ENCODE results near the gene ATRN. TPM values are rescaled to one million over a fixed set of nuclear protein-coding genes. Genes with fewer than 3 reads are reported as not detected.

ATRN gene
- total RNA-seq, 1 experiment from 2014 or later: 19.9 TPM

- CTCF ChIA-PET: interaction anchor here (0.9 to 4.4 kb wide), 7 partner anchors 13 to 95 kb away, joined by 3 to 17 read pairs (median 6); no protein-coding TSS in a partner anchor
Measured at GRCh38 chr20:3658019-3658715, 187.3 kb downstream of the ATRN start.

DNA sequence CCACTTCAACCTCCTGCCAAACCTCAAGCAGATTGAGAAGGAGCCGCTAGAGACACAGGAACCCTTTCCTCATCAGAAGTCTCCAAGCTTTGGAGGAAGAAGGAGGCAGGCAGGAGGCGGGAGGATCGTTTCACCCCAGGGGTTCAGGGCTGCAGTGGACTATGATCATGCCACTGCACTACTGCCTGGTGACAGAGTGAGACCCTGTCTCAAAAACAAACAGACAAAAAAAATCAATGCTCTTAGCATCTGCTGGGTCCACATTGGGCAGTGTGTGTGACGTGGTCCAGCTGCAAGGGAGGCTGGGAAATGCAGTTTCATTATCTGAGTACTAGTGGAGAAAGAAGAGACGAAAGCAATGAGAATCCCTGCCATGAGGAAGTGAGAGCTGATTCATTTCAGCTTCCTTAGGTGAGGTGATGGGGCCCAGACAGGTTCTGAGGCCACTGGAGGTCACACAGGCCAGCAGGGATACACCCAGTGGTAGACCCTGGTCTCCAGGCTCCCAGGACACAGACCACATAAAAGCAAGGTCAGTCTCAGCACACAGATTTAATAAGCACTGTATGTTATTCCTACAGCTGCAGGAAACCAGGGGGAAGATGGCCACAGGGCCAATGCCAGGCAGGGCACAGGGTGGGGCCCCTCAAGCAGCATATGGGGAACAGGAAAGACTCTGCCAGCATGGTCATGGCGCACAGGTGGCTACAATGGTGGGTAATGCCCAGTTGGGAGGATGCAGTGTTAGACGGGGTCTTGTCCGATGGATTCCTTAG lies 188.1 kb downstream of the ATRN start:
- no peak overlapping the region for H3K4me3 Mint-ChIP-seq
- peaks cover 48% of the 10 kb centered on the region for H3K27me3 Mint-ChIP-seq (ENCODE audit: low read depth)
- peaks cover 3% of the 10 kb centered on the region; the same call in 1 of the 2 replicates for H3K9me3 Mint-ChIP-seq
- DNase-seq (ENCODE audit: low spot score) (no peak), ATAC-seq (no peak)
- ChIA-PET POLR2A (no interaction called here), CTCF (interaction anchor here (0.9 to 4.4 kb wide), 8 partner anchors 12 to 342 kb away, joined by 3 to 17 read pairs (median 5); no protein-coding TSS in a partner anchor)
- H3K36me3 Mint-ChIP-seq: no peaks in the 10 kb centered on the region
- H3K4me1 Mint-ChIP-seq: peaks cover 8% of the 10 kb centered on the region; the same call in 1 of the 2 replicates
- no peak overlapping the region for H3K27ac Mint-ChIP-seq
- TF ChIP-seq ZNF512 (CRISPR knock-in tag; IDR thresholded peaks at IDR 0.05; ENCODE audit: borderline replicate concordance) (no peak), CREB1 (CRISPR knock-in tag; IDR thresholded peaks at IDR 0.05) (no peak), ZNF121 (CRISPR knock-in tag; IDR thresholded peaks at IDR 0.05) (no peak), GTF2I (CRISPR knock-in tag; conservative IDR thresholded peaks at IDR 0.05) (no peak), ESRRA (CRISPR knock-in tag; IDR thresholded peaks at IDR 0.05; ENCODE audit: borderline replicate concordance) (no peak), OVOL2 (CRISPR knock-in tag; IDR thresholded peaks at IDR 0.05; ENCODE audit: borderline replicate concordance) (no peak), CDX4 (CRISPR knock-in tag; IDR thresholded peaks at IDR 0.05; ENCODE audit: borderline replicate concordance) (no peak), ATF2 (CRISPR knock-in tag; IDR thresholded peaks at IDR 0.05; ENCODE audit: borderline replicate concordance, low read depth) (no peak), ATF1 (CRISPR knock-in tag; IDR thresholded peaks at IDR 0.05) (no peak), IRF1 (CRISPR knock-in tag; IDR thresholded peaks at IDR 0.05) (no peak), PREB (CRISPR knock-in tag; IDR thresholded peaks at IDR 0.05; ENCODE audit: borderline replicate concordance) (no peak), ZNF263 (CRISPR knock-in tag; IDR thresholded peaks at IDR 0.05; ENCODE audit: low read depth) (no peak), ELF4 (CRISPR knock-in tag; IDR thresholded peaks at IDR 0.05; ENCODE audit: low read depth) (no peak)
- TF ChIP-seq, protein P1, sequence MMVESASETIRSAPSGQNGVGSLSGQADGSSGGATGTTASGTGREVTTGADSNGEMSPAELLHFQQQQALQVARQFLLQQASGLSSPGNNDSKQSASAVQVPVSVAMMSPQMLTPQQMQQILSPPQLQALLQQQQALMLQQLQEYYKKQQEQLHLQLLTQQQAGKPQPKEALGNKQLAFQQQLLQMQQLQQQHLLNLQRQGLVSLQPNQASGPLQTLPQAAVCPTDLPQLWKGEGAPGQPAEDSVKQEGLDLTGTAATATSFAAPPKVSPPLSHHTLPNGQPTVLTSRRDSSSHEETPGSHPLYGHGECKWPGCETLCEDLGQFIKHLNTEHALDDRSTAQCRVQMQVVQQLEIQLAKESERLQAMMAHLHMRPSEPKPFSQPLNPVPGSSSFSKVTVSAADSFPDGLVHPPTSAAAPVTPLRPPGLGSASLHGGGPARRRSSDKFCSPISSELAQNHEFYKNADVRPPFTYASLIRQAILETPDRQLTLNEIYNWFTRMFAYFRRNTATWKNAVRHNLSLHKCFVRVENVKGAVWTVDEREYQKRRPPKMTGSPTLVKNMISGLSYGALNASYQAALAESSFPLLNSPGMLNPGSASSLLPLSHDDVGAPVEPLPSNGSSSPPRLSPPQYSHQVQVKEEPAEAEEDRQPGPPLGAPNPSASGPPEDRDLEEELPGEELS (CRISPR knock-in tag; IDR thresholded peaks at IDR 0.05): no peak
- TF ChIP-seq, protein P2, sequence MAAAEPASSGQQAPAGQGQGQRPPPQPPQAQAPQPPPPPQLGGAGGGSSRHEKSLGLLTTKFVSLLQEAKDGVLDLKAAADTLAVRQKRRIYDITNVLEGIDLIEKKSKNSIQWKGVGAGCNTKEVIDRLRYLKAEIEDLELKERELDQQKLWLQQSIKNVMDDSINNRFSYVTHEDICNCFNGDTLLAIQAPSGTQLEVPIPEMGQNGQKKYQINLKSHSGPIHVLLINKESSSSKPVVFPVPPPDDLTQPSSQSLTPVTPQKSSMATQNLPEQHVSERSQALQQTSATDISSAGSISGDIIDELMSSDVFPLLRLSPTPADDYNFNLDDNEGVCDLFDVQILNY (CRISPR knock-in tag; IDR thresholded peaks at IDR 0.05): no peak

More at GRCh38 chr20:3658019-3658715, 187.3 kb downstream of the ATRN start:
- Mint-ChIP-seq H3K27me3 (ENCODE audit: low read depth) (peaks cover 46% of the 10 kb centered on the region), H3K4me1 (peaks cover 6% of the 10 kb centered on the region), H3K9me3 (peaks cover 8% of the 10 kb centered on the region), H3K27ac (no peak overlapping the region), H3K4me3 (no peak overlapping the region), H3K36me3 (no peaks in the 10 kb centered on the region)
- POLR2A ChIA-PET: no interaction called here
- ATAC-seq (no peak), DNase-seq (ENCODE audit: low spot score) (no peak)
- TF ChIP-seq RORB (CRISPR knock-in tag; IDR thresholded peaks at IDR 0.05): no peak
- TF ChIP-seq OVOL2 (CRISPR knock-in tag; IDR thresholded peaks at IDR 0.05; ENCODE audit: borderline replicate concordance): no peak
- TF ChIP-seq GABPB1 (CRISPR knock-in tag; IDR thresholded peaks at IDR 0.05): no peak
- TF ChIP-seq CDX4 (CRISPR knock-in tag; IDR thresholded peaks at IDR 0.05; ENCODE audit: borderline replicate concordance): no peak
- TF ChIP-seq ZNF423 (CRISPR knock-in tag; IDR thresholded peaks at IDR 0.05): no peak
- no peak for TF ChIP-seq ZNF317 (CRISPR knock-in tag; IDR thresholded peaks at IDR 0.05; ENCODE audit: borderline replicate concordance, low read depth)
- TF ChIP-seq GRHL2 (CRISPR knock-in tag; IDR thresholded peaks at IDR 0.05; ENCODE audit: insufficient replicate concordance, severe bottlenecking): no peak
